NCI-H1930 (cell line): ENCODE results near the gene ENPP6.

Source experiments
- DNase-seq, 2 experiments: peaks; one replicate each; lab custom pipeline; 2025; lab: John Stamatoyannopoulos, UW

The ENPP6 gene

GRCh38 chr4:184190711-184191110, 27.0 kb downstream of the ENPP6 start:
- no peak for DNase-seq

GRCh38 chr4:184189966-184190365, 27.7 kb downstream of the ENPP6 start:
- no peak for DNase-seq

- no peak for DNase-seq
Observed at GRCh38 chr4:184188443-184189400, 29.0 kb downstream of the ENPP6 start.

DNA sequence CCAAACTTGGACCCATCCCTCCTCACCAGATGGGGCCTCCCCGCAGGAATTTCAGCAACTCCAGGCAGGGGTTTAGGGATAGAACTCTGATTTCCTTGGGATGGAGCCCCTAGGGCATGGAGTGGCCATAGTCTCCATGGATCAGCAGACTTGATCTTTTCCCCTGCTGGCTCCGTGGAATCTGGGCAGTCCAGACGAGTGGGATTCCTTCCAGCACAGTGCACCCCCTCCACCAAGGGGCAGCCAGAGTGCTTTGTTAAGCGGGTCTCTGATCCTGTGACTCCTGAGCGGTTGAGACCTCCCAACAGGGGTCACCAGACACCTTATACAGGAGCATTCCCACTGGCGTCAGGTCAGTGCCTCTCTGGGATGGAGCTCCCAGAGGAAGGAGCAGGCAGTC, 40.4 kb downstream of the ENPP6 start:
- no peak for DNase-seq

DNA sequence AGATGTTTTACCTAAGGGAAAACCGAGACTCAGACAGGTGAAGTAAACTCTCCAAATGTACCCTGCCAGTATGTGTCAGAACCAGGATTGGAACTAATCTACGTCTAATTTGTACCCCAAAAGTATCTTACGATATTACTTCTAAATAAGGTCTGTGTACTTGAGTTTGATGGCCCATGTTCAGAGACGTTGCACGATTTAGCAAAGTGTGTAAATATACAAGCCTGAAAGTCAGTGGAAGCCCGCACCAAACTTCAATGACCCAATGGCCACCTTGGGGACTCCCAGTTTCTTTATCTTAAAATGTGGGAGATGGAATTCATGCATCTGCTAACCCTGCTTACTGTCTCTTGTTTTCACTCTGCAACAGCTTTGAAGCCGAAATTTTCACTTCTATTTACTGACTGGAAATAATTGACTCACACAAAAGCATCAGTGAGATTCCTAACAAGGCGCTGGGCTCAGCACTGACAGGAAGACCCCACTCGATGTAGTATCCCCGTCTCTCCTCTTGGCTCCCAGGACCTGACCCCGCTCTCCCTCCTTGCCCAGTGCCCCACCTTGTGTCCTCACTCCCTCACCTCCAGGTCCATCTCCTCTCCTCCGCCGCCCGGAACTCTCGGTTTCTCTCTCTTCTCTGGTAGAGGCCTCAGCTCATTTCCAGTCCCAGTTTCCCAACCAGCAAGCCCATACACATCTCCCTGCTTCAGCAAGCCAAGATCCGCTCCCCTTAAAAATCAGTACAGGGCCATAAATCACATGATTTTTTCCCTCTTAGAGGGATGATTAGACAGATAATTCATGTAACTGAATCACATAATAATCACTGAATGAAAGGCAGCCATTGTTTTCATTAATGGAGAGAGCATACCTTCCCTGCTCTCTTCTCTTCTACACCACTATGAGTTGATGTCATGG, 42.8 kb downstream of the ENPP6 start:
- no peak for DNase-seq

DNA sequence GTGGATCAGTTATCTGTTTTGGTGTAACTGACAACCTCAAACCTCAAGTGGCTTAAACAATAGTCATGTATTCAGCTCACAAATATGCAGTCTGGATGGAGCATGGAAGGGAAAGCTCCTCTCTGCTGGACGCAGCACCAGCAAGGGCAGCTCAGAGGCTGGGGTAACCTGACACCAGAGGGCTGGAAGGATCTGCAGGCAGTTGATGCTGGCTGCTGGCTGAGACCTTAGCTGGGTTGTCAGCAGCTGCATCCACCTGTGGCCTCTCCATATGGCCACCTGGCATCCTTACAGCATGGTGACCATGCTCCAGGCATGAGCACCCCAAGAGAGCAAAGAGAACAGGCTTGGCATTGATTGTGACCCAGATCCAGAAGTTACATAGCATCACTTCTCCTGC, 46.7 kb downstream of the ENPP6 start:
- DNase-seq = no peak

DNA sequence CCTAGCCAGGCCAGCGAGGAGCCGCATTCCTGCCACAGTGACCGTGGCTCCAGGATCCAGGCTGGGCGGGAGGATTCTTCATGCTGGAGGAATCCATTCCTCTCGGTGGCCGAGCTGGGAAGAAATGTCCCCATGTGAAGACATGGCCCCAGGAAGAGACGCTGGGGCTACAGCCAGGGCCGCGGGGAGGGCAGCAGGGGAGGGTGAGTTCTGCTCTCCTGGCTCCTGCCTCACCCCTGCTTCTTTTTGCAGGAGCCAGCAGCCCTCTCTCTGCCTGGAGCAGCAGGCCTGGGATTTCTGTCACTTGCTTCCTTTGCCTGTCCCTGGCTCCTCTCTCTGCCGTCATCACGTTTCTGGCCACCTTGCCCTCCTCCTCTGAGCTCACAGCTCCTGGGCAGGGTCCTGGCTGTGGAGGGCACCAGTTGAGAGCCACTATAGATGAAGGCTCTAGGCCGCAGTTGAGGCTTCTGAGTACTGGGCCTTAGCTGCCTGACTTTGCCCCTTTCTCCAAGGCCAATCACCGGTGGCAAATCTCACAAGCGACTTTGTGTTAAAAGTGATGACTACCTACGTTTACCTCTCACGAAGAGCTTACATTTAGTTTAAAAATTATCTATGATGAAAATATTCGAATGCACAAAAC, 48.3 kb downstream of the ENPP6 start:
- DNase-seq = no peak

DNA sequence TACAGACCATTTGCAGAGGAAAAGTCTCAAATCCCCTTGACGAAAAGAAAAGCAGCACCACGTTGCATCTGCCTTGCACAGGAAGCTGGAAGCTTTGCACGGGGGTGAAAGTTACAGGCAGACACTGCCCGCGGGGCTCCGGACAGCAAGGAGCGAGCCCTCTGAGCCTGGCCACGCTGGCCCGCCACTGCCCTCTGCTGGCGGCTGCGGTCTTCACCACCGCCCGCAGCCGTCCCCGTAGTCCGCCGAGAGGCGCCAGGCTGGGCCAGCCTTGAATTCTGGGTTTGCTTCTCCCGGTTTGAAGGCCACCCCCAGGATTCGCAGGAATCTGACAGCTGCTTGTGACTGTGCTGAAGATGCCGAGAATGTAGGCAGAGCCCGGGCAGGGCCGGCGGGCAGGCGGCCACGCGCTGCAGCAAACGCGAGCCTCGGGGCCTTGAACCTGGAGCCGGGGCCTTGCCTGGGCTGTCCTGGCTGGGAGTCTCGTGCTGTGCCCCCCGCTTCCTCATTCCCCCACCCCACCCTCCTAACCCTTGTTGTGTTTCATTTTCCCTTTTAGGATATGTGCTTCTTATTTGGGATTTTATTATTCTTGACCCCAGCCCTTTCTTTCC, 49.2 kb downstream of the ENPP6 start:
- DNase-seq = peak; percentile 5 to 18

DNA sequence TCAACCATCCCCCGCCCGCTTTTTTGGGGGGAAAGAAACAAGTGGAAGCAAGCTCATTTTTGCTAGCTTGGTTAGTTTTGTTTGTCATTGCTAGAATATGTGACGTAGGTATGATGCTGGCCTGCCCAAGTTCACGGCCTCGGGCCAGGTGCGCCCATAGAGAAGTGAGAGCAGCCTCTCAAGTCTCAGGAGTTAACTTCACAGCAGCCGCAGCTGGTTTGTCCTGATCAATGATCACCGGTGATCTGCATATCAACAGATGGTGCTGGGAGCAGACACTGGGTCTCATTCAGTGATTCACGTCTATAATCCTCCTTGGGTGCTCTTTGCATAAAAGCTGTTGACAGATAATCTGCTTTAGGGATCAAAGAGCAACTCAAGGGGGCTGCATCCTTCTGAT, 50.1 kb downstream of the ENPP6 start:
- DNase-seq = no peak

DNA sequence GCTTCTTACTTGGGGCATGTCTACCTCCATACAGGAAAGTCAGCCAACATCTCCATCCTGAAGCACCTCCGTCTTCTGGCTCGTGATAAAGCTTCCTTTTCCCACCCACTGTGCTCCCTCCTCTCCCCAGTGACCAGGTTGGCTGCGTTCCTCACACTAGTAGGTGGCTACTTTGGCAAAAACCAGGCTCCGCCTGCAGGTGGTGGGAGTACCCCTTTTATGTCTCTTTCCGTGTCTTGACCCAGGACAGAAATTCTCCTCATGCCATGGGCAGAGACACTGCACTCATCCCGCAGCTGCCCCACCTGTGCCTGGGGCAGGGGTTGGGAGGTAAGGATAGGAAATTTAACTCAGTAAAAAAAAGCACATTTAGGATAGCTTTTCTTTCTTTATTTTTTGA, 50.9 kb downstream of the ENPP6 start:
- DNase-seq = no peak

DNA sequence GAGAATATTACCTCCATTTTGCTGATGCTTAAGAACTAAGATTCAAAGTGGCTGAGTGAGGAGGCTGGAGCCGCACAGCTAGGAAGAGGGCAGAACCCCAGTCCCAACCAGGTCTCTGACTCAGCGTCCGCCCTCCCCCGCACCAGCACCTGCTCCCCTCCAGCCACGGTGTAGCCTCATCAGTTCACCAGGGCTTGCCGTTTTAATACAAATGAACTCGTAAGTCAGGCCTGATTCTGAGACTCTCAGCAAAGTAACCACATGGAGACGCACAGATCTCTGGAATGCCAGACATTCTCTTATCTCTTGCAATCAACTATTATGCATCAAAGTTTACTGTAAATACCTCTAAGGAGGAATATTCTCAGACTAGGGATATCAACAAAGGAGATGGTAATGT, 52.4 kb downstream of the ENPP6 start:
- no peak for DNase-seq

GRCh38 chr4:184163813-184164212, 53.9 kb downstream of the ENPP6 start:
- peak in 1 of 2 experiments; percentile 14 for DNase-seq

GRCh38 chr4:184162596-184162995, 55.1 kb downstream of the ENPP6 start:
- DNase-seq = no peak

DNA sequence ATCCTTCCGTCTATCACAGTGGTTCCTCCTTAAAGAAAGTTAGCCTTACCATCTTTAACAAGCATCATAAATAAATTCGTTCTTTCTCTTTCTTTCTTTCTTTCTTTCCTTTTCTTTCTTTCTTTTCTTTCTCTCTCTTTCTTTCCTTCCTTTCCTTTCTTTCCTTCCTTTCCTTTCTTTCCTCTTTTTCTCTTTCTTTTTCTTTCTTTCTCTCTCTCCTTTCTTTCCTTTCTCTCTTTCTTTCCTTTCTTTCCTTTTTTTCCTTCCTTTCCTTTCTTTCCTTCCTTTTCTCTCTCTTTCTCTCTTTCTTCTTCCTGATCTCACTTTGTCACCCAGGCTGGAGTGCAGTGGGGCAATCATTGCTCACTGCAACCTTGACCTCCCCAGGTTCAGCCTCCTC, 60.4 kb downstream of the ENPP6 start:
- no peak for DNase-seq

GRCh38 chr4:184156163-184156920, 61.3 kb downstream of the ENPP6 start:
- no peak for DNase-seq

GRCh38 chr4:184154199-184154598, 63.5 kb downstream of the ENPP6 start:
- DNase-seq = no peak

- DNase-seq = no peak
Observed at GRCh38 chr4:184153781-184154180, 63.9 kb downstream of the ENPP6 start.

GRCh38 chr4:184151988-184152485, 65.6 kb downstream of the ENPP6 start:
- no peak for DNase-seq

DNA sequence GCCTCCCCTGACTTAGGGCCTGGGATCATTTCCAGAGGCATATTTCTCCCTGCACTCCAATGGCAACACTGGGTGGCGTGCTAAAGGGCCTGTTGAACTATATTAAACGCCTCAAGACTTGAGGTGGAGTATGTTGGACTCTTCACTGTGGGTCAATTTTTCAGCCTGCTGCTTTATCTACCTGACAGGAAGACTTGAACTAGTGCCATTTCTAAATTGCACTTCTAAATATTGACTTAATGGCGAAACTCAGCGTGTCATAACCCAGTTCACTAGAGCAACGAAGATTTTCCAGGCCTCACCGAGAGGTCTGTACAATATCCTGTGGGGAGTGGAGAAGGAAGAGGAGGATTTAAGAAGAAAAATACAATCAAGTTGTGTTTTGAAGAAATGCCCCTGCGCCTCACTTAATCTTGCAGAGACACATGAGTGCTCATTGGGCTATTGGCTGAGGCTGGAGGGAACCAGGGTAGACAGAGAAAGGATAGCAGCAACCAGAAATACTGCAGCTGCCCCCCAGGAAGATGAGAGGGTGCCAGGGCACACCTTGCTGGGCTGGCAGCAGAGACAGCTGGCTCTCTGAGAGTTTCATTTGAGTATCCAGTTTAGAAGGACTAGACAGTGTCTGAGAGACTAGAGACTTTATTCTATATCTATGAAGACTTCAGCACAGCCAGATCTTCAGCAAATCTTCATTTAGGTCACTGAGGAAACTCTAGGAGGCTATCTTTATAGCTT, 67.4 kb downstream of the ENPP6 start:
- DNase-seq = no peak
